ENCODE results near the gene MSL3B. TPM values are rescaled to one million over a fixed set of nuclear protein-coding genes. Genes with fewer than 3 reads are reported as not detected.

MSL3B gene

Other genes with a start within 250 kb of the MSL3B start
- not detected for gene UGT1A10, start 231.9 kb downstream of the MSL3B start, total RNA-seq
- not detected for gene UGT1A9, start 196.5 kb downstream of the MSL3B start, total RNA-seq
- not detected for gene UGT1A7, start 186.5 kb downstream of the MSL3B start, total RNA-seq
- not detected for gene UGT1A6, start 175.5 kb downstream of the MSL3B start, total RNA-seq
- gene UGT1A5, start 155.5 kb downstream of the MSL3B start, total RNA-seq: not detected
- not detected for gene UGT1A4, start 149.7 kb downstream of the MSL3B start, total RNA-seq
- gene UGT1A3, start 139.3 kb downstream of the MSL3B start, total RNA-seq: not detected
- not detected for gene UGT1A1, start 108.1 kb downstream of the MSL3B start, total RNA-seq
- not detected for gene MROH2A, start 90.1 kb downstream of the MSL3B start, total RNA-seq
- 100 to 1,000 TPM in 1 of 2 experiments, 10 to 100 TPM in 1; 94.6 to 111 TPM for gene HJURP, start 13.9 kb downstream of the MSL3B start, total RNA-seq
- not detected for gene TRPM8, start 49.0 kb upstream of the MSL3B start, total RNA-seq
- not detected for gene SPP2, start 182.3 kb upstream of the MSL3B start, total RNA-seq

All from activated CD4-positive, alpha-beta T cell treated with anti-CD3 and anti-CD28 coated beads for 36 hours (primary cell).